ENCODE measurements around the gene DOCK8. TPM values are rescaled to one million over a fixed set of nuclear protein-coding genes. Genes with fewer than 3 reads are reported as not detected.

Gene DOCK8
- total and polyA plus RNA-seq, 10 donors, result 34.3 to 275 (median 184) TPM

DNA sequence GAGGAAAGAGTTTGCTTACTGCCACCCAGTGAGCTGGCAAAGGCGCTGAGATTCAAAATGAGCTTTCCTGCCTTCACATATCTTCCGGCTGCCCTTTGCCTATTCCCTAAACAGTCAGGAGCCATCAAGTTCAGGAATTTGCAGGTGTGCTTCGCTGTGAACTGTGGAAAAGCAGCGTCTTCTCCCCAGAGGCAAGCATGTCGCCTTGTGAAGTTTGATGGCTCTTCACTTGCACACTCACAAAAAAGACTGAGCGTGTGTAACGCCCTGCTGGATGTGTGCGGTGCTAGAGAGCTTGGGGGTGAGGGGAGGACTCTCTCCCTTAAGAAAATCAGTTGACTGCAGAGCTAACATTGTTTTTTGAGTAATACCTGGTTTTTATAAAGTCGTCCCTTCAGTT is 288.7 kb downstream of the DOCK8 start:
- peaks cover 9 to 30% (median 20%) of the 10 kb centered on the region in 6 donors for H3K4me1 ChIP-seq
- peak overlapping the region in 1 of 8 donors; percentile 81 for H3K27ac ChIP-seq
- no peak for DNase-seq
- intact Hi-C loops (cut with DNase I; ENCODE audit: low total_unique reads), result no loop called here
- no peaks in the 10 kb centered on the region for H3K36me3 ChIP-seq
- H3K9me3 ChIP-seq, result no peaks in the 10 kb centered on the region
- no peak for TF ChIP-seq POLR2A (IDR thresholded peaks at IDR 0.05)
- no peak for TF ChIP-seq POLR2AphosphoS5 (IDR thresholded peaks at IDR 0.05)
- TF ChIP-seq, protein P1, sequence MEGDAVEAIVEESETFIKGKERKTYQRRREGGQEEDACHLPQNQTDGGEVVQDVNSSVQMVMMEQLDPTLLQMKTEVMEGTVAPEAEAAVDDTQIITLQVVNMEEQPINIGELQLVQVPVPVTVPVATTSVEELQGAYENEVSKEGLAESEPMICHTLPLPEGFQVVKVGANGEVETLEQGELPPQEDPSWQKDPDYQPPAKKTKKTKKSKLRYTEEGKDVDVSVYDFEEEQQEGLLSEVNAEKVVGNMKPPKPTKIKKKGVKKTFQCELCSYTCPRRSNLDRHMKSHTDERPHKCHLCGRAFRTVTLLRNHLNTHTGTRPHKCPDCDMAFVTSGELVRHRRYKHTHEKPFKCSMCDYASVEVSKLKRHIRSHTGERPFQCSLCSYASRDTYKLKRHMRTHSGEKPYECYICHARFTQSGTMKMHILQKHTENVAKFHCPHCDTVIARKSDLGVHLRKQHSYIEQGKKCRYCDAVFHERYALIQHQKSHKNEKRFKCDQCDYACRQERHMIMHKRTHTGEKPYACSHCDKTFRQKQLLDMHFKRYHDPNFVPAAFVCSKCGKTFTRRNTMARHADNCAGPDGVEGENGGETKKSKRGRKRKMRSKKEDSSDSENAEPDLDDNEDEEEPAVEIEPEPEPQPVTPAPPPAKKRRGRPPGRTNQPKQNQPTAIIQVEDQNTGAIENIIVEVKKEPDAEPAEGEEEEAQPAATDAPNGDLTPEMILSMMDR (IDR thresholded peaks at IDR 0.05 in 8 of 11, conservative IDR thresholded peaks at IDR 0.05 in 3 of 11), result no peak
- WGBS, 5 donors, result 79 to 86% (median 81%) methylated on average over 9 of the region's 9 CpGs
- H3K4me3 ChIP-seq, result peak overlapping the region in 5 of 8 donors; percentile 62 to 97 (median 83)
- H3K27me3 ChIP-seq (replicated peaks in 1 of 7), result peaks cover 0 to 45% (median 7%) of the 10 kb centered on the region in 7 donors

DNA sequence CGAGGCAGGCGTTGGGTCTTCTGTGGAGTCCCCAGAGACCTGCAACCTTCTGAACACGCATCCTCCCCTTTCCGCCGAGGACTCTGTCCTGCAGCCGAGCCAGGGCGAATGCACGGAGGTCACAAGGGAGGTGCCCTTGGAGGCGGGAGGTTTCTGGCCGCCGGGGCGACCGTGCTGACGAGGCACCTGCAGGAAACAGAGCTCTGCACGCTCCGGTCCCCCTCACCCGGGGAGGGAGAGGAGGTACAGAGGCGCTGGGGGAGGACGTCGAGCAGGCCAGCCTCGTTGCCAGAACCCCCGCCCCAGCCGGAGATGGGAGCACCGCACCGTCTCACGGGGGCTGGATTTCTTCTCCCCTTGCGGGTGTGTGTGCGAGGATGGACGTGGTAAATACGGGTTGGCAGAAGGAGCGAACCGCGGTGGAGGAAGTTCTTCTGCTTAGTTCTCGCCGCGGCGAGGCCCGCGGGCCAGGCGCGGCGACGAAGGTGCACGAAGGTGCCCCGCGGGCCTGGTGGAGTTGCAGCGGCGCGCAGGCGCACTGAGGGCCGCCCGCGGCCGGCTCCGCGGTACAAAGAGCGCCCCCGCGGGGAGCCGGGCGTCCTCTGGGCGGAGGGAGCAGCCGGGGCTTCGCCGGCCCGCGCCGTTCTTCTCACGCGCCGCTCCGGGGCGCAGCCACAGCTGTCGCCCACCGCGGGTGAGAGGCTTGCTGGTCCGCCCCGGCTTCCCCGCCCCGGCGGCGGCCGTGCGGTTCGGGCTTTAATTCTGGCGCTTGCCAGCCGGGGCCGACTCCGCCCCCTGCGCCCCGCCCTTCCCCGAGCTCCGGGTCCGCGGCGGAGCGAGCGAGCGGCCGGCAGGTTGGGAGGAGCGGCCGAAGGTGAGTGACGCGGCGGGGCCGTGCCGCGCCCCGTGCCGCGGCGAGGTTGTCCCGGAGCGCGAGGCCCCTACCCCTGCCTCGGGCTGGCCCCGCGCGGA is 289.5 kb downstream of the DOCK8 start, which contains the start of gene KANK1:
TSS of gene KANK1 (plus strand) at position 815 of the 972 bp plus-strand sequence.
- peak within 1 kb of the TSS in 7 of 8 donors; percentile 7 to 83 (median 70) for H3K27ac ChIP-seq
- no peaks in the 10 kb centered on the region for H3K9me3 ChIP-seq
- no peaks in the 10 kb centered on the region for H3K36me3 ChIP-seq
- H3K4me1 ChIP-seq, result peaks cover 9 to 30% (median 20%) of the 10 kb centered on the region in 6 donors
- peak within 1 kb of the TSS; percentile 62 to 97 (median 82) for H3K4me3 ChIP-seq
- H3K27me3 ChIP-seq (replicated peaks in 1 of 7), result peaks cover 0 to 45% (median 7%) of the 10 kb centered on the region in 7 donors
- WGBS, 5 donors, result 0 to 2% (median 1%) methylated on average over 41 to 119 of the region's 119 CpGs
- peak; percentile 93 for DNase-seq
- TF ChIP-seq POLR2AphosphoS5 (IDR thresholded peaks at IDR 0.05) (peak in 2 of 3 donors; percentile 39 to 46), POLR2A (IDR thresholded peaks at IDR 0.05) (no peak)
- TF ChIP-seq, protein P1 (IDR thresholded peaks at IDR 0.05 in 8 of 11, conservative IDR thresholded peaks at IDR 0.05 in 3 of 11), result peak in 4 of 11 experiments; percentile 29 to 53 (median 46)
- intact Hi-C loops (cut with DNase I; ENCODE audit: low total_unique reads), result no loop called here

DNA sequence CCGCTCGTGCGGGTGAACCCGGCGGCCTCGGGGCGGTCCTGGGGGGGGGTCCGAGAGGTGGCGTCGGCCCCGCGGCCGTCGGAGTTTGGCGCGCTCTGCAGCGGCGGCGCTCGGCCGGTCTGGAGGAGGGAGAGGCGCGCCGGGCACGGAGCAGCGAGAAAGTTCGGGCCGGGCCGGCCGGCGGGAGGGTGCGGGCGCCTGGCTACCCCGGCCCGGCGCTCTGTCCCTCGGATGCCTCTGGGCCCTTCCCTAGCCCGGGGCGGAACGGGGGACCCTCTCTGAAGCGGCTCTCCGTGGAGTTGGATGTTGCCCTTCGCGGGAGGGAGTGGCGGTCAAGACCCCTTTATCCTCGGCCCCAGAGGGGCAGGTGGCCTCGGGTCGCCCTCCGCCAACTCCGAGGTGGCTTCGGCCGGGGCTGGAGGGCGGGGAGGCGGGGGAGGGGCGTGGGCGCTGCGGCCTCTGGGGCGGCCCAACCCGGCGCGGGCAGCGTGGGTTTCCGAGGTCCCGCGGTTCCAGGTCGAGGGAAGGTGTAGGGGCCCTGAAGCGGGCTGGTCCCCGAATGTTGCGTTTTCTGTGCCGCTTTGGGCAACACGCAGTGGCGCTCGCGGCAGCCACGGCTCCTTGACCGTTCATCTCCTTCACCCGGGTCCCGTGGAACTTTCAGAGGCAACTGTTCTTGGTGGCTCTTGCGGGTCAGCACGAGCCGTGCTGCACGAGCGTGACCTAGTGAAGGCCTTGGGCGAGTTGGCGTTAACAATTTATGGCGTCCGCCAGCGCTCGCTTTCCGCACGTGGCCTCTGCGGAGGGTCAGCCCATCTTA is 290.5 kb downstream of the DOCK8 start:
- Histone ChIP-seq H3K9me3 (no peaks in the 10 kb centered on the region), H3K27me3 (replicated peaks in 1 of 7) (peaks cover 0 to 45% (median 7%) of the 10 kb centered on the region in 7 donors), H3K4me1 (peaks cover 9 to 30% (median 20%) of the 10 kb centered on the region in 6 donors), H3K4me3 (peak overlapping the region; percentile 62 to 97 (median 82)), H3K27ac (peak overlapping the region in 5 of 8 donors; percentile 31 to 83 (median 70)), H3K36me3 (no peaks in the 10 kb centered on the region)
- TF ChIP-seq POLR2AphosphoS5 (IDR thresholded peaks at IDR 0.05) (peak in 1 of 3 donors; percentile 16), POLR2A (IDR thresholded peaks at IDR 0.05) (no peak)
- TF ChIP-seq, protein P1 (IDR thresholded peaks at IDR 0.05 in 8 of 11, conservative IDR thresholded peaks at IDR 0.05 in 3 of 11), result no peak
- intact Hi-C loops (cut with DNase I; ENCODE audit: low total_unique reads), result no loop called here
- WGBS, 5 donors, result 1 to 3% (median 2%) methylated on average over 23 to 92 of the region's 92 CpGs
- peak; percentile 84 for DNase-seq
